Neural progenitor cell (in vitro differentiated cells): ENCODE results near the gene POU2AF2. TPM values are rescaled to one million over a fixed set of nuclear protein-coding genes. Genes with fewer than 3 reads are reported as not detected.

Experiments used
- DNase-seq: peaks from one replicate; pipeline ENCODE4 v3.0.0-alpha.2; 2016; ENCODE audit warnings: low spot score
- H2AFZ ChIP-seq: fragments of 200-600 bp; sonication (generic); replicated peaks from 2 replicates; pipeline ENCODE4 v1.6.1; 2016; ENCODE audit warnings: antibody characterized with exemption
- H3F3A ChIP-seq: fragments of 200-600 bp; sonication (generic); 2 replicates; pipeline ENCODE4 v1.6.1; 2016; ENCODE audit warnings: antibody characterized with exemption, low read depth
- H3K27ac ChIP-seq: fragments of 200-600 bp; sonication (generic); 2 replicates; pipeline ENCODE4 v1.5.1; 2016; ENCODE audit warnings: mild to moderate bottlenecking
- H3K27me3 ChIP-seq: fragments of 200-600 bp; sonication (generic); 2 replicates; pipeline ENCODE4 v1.6.1; 2016; ENCODE audit warnings: mild to moderate bottlenecking, moderate library complexity
- H3K36me3 ChIP-seq: fragments of 200-600 bp; sonication (generic); 2 replicates; pipeline ENCODE4 v1.5.1; 2016
- H3K4me1 ChIP-seq: fragments of 200-600 bp; sonication (generic); 2 replicates; pipeline ENCODE4 v1.6.1; 2016; ENCODE audit warnings: mixed run types
- H3K4me2 ChIP-seq: fragments of 200-600 bp; sonication (generic); 2 replicates; pipeline ENCODE4 v1.6.1; 2016
- H3K4me3 ChIP-seq: fragments of 200-600 bp; sonication (generic); 2 replicates; pipeline ENCODE4 v1.5.1; 2016
- H3K79me2 ChIP-seq: fragments of 200-600 bp; sonication (generic); 2 replicates; pipeline ENCODE4 v1.6.1; 2016; ENCODE audit warnings: low read depth
- H3K9ac ChIP-seq: fragments of 200-600 bp; sonication (generic); 2 replicates; pipeline ENCODE4 v1.6.1; 2016
- H3K9me3 ChIP-seq: fragments of 200-600 bp; sonication (generic); 2 replicates; pipeline ENCODE4 v1.5.1; 2016; ENCODE audit warnings: low read depth
- H4K20me1 ChIP-seq: fragments of 200-600 bp; sonication (generic); 2 replicates; pipeline ENCODE4 v1.6.1; 2016; ENCODE audit warnings: low read depth
- H3K27ac Mint-ChIP-seq: 3 replicates; pipeline ENCODE4 v1.8.0; 2021; ENCODE audit warnings: mixed read lengths
- H3K27me3 Mint-ChIP-seq: 2 replicates; pipeline ENCODE4 v1.8.0; 2022; ENCODE audit warnings: low read depth, mild to moderate bottlenecking, inconsistent platforms, moderate library complexity, mixed read lengths; ENCODE audit not compliant: insufficient read depth
- H3K36me3 Mint-ChIP-seq: 3 replicates; pipeline ENCODE4 v1.8.0; 2021; ENCODE audit warnings: mixed read lengths
- H3K4me1 Mint-ChIP-seq: 3 replicates; pipeline ENCODE4 v1.8.0; 2021; ENCODE audit warnings: mixed read lengths
- H3K4me3 Mint-ChIP-seq: 3 replicates; pipeline ENCODE4 v1.8.0; 2021; ENCODE audit warnings: mild to moderate bottlenecking, moderate library complexity, mixed read lengths
- H3K9me3 Mint-ChIP-seq: 3 replicates; pipeline ENCODE4 v1.8.0; 2020; ENCODE audit warnings: mixed read lengths
- CTCF ChIP-seq: fragments of 200-600 bp; sonication (generic); IDR thresholded peaks from 2 replicates; pipeline ENCODE4 v1.5.1; 2017; ENCODE audit warnings: antibody characterized with exemption, mild to moderate bottlenecking
- EZH2 ChIP-seq: fragments of 200-600 bp; sonication (generic); IDR thresholded peaks from 2 replicates; pipeline ENCODE4 v1.6.1; 2017; ENCODE audit warnings: antibody characterized with exemption, mild to moderate bottlenecking, moderate library complexity
- EZH2phosphoT487 ChIP-seq: fragments of 200-600 bp; sonication (generic); IDR thresholded peaks from 2 replicates; pipeline ENCODE4 v1.6.1; 2017; ENCODE audit warnings: antibody characterized with exemption
- total RNA-seq: library from RNA; depleted of rRNA; stranded (reverse); fragments of >200 nt; gene quantifications from 2 replicates; pipeline ENCODE4 v1.2.3, GENCODE V29; 2015; ENCODE audit warnings: low replicate concordance

The POU2AF2 gene, protein sequence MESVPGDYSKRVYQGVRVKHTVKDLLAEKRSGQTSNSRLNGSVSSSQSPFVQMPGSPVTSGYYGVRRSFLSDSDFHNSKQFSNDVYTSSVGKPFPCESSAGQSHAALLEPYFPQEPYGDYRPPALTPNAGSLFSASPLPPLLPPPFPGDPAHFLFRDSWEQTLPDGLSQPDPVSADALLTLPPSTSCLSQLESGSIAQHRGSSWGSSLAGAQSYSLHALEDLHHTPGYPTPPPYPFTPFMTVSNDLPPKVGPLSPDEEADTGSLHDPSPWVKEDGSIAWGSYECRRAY
- total RNA-seq: not detected in 2 replicates

DNA sequence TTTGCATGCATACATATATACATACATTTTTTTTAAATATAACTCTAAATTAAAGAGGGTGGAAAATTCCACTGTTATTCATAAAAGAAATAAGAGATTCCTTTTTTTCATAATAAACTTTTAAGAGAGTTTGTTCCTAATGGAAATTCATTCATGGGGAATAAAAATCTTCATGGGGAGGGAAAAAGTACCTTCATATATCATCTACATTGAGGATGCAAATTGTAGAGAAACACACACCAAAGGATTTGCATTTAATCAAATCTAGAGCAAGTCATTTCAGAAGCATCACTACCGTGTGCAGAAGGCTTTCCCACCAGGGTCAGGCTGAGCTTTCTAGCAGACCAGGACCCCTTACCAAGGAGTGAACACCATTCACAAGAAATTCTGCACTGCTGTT lies at the start of gene POU2AF2:
POU2AF2 (plus strand) TSS at position 301 of the 400 bp plus-strand sequence. CDS start 129 bp downstream, outside the sequence.
- Mint-ChIP-seq H3K27me3 (no peaks in the 10 kb centered on the region), H3K4me3 (no peak within 1 kb of the TSS), H3K4me1 (no peaks in the 10 kb centered on the region), H3K27ac (no peak within 1 kb of the TSS), H3K9me3 (no peaks in the 10 kb centered on the region), H3K36me3 (no peaks in the 10 kb centered on the region)
- Histone ChIP-seq H3K36me3 (no peaks in the 10 kb centered on the region), H3K4me3 (no peak within 1 kb of the TSS), H2AFZ (no peak within 1 kb of the TSS), H4K20me1 (no peaks in the 10 kb centered on the region), H3K9ac (no peak within 1 kb of the TSS), H3K79me2 (no peaks in the 10 kb centered on the region), H3F3A (no peaks in the 10 kb centered on the region), H3K4me2 (no peak within 1 kb of the TSS), H3K4me1 (no peaks in the 10 kb centered on the region), H3K27ac (no peak within 1 kb of the TSS), H3K27me3 (no peaks in the 10 kb centered on the region), H3K9me3 (no peaks in the 10 kb centered on the region)
- TF ChIP-seq EZH2 (no peak), CTCF (no peak), EZH2phosphoT487 (no peak)
- DNase-seq: no peak

- H3K4me1 Mint-ChIP-seq: no peaks in the 10 kb centered on the region
- H3K36me3 Mint-ChIP-seq: no peaks in the 10 kb centered on the region
- H3K79me2 ChIP-seq: no peaks in the 10 kb centered on the region
- H3K27me3 ChIP-seq: no peaks in the 10 kb centered on the region
- no peak overlapping the region for H3K4me3 Mint-ChIP-seq
- H3K4me1 ChIP-seq: no peaks in the 10 kb centered on the region
- H3K4me3 ChIP-seq: no peak overlapping the region
- no peaks in the 10 kb centered on the region for H3K9me3 ChIP-seq
- no peaks in the 10 kb centered on the region for H3K27me3 Mint-ChIP-seq
- H3K36me3 ChIP-seq: no peaks in the 10 kb centered on the region
- H4K20me1 ChIP-seq: no peaks in the 10 kb centered on the region
- TF ChIP-seq CTCF (no peak), EZH2phosphoT487 (no peak), EZH2 (no peak)
- no peak for DNase-seq
- no peak overlapping the region for H3K9ac ChIP-seq
- no peaks in the 10 kb centered on the region for H3F3A ChIP-seq
- H3K27ac Mint-ChIP-seq: no peak overlapping the region
- H3K4me2 ChIP-seq: no peak overlapping the region
- H2AFZ ChIP-seq: no peak overlapping the region
- no peak overlapping the region for H3K27ac ChIP-seq
- H3K9me3 Mint-ChIP-seq: no peaks in the 10 kb centered on the region
Observed at GRCh38 chr11:111200010-111200534, 45.5 kb upstream of the POU2AF2 start.

- H3K27me3 Mint-ChIP-seq: no peaks in the 10 kb centered on the region
- no peak for TF ChIP-seq EZH2phosphoT487
- no peak for TF ChIP-seq EZH2
- TF ChIP-seq CTCF: no peak
- Histone ChIP-seq H3K36me3 (no peaks in the 10 kb centered on the region), H3K4me2 (no peak overlapping the region), H3K4me3 (no peak overlapping the region), H3F3A (no peaks in the 10 kb centered on the region), H3K27me3 (no peaks in the 10 kb centered on the region), H3K9ac (no peak overlapping the region), H3K27ac (no peak overlapping the region), H2AFZ (no peak overlapping the region), H3K79me2 (no peaks in the 10 kb centered on the region), H3K4me1 (no peaks in the 10 kb centered on the region), H4K20me1 (no peaks in the 10 kb centered on the region), H3K9me3 (no peaks in the 10 kb centered on the region)
- no peak overlapping the region for H3K4me3 Mint-ChIP-seq
- H3K4me1 Mint-ChIP-seq: no peaks in the 10 kb centered on the region
- no peak for DNase-seq
- H3K9me3 Mint-ChIP-seq: no peaks in the 10 kb centered on the region
- H3K36me3 Mint-ChIP-seq: no peaks in the 10 kb centered on the region
- H3K27ac Mint-ChIP-seq: no peak overlapping the region
Observed at GRCh38 chr11:111204211-111204610, 41.3 kb upstream of the POU2AF2 start.
